TTC549 (cell line): Measurements from ENCODE around the gene A2ML1.
"Not testable (repeated sequence)": the region's sequence is repeated elsewhere in the genome, so short reads cannot be mapped to it uniquely, and the experiment has no call there.

ENCODE experiments used
- FAIRE-seq: peaks from 2 replicates; lab custom pipeline; 2012; peaks lifted over from hg19 to GRCh38; lab: Jason Lieb, UNC

Gene A2ML1

DNA sequence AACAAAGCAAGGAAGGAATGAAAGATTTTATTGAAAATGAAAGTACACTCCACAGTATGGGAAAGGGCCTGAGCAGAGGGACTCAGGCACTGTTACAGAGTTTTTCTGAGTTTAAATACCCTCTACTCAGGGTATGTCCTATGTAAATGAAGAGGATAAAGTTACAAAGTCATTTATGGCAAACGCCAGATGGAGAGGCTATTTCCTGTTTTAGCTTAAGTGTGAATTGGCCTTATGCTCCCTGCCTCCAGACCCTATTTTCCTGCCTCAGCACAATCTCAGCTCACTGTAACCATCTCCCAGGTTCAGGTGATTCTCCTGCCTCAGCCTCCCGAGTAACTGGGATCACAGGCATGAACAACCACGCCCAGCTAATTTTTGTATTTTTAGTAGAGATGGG, 85.1 kb downstream of the A2ML1 start:
- no peak for FAIRE-seq

GRCh38 chr12:8909752-8910151, 87.3 kb downstream of the A2ML1 start:
- no peak for FAIRE-seq

DNA sequence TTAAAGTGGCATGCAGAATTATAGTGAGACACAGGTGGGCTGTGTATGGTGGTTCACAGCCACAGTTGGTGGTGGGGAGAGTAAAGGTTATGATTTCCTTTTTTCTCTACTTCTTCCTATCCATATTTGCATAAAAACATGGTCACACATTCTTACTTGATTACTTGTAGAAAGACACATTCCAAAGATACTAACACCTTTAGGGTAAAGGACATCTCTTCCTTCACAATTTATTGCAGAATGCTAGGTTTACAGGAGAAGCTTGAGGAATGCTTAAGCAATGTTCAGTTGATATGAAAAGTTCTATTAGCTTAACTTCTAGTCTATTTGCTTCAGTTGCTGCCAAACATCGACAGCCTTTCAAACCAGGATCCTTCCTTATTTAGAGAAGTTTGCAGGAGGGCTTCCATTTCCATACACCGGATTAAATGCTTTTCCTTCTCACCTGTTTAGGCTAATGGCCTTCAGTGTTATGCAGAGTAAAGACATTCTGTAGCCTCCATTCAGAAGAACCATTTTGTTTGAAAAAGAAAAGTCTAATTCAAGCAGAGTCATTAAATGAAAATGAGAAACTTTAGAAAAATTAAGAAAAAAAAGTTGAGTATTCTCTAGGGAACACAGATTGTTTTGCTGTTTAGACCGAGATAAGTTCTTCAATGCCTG, 89.3 kb downstream of the A2ML1 start:
- no peak for FAIRE-seq

GRCh38 chr12:8912914-8913313, 90.5 kb downstream of the A2ML1 start:
- FAIRE-seq = no peak

- FAIRE-seq = no peak
Measured at GRCh38 chr12:8913702-8914032, 91.2 kb downstream of the A2ML1 start.

GRCh38 chr12:8914033-8914715, 91.8 kb downstream of the A2ML1 start, which contains the start of gene PHC1:
TSS of gene PHC1 (plus strand) at chr12:8914509. CDS start at chr12:8917678, 3,169 bp downstream.
- not testable (repeated sequence) for FAIRE-seq

GRCh38 chr12:8914716-8915526, 92.5 kb downstream of the A2ML1 start:
- FAIRE-seq = no peak

DNA sequence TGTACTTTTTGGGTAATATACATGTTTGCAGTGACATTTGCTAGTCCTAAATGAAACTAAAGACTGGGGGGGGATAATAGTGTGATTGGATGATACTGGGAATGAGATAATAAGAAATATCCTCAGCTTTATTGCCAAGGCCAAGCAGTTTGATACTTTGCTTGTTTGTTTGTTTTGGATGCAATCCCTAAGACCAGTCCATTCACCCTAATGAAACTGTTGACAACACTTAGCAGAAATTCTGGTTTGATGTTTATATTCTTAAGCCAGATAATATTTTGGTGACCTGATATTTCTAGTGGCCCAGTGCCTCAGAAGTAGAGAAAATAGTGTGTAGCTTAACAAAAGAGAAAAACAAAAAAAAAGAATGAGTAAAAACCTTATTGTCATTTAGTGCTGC, 93.7 kb downstream of the A2ML1 start:
- FAIRE-seq = no peak

- no peak for FAIRE-seq
Measured at GRCh38 chr12:8917031-8917430, 94.6 kb downstream of the A2ML1 start.

DNA sequence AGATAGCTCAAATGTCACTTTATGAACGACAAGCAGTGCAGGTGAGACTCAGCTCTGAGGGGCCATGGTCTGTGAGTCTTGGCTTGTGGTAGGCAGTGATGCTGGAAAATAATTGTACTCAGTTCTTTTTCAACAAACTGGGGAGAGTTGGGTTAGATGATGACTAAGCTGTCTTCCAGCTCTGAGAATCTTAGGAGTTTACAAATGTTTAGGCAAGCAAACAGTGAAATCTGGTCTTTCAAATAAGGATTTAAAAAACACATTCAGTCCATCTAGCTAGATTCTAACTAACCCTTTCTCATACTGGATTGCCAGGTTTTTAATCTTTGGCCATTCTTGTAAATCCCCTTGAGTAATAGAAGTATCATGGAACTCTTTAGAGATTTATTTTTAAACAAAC, 95.3 kb downstream of the A2ML1 start:
- no peak for FAIRE-seq

DNA sequence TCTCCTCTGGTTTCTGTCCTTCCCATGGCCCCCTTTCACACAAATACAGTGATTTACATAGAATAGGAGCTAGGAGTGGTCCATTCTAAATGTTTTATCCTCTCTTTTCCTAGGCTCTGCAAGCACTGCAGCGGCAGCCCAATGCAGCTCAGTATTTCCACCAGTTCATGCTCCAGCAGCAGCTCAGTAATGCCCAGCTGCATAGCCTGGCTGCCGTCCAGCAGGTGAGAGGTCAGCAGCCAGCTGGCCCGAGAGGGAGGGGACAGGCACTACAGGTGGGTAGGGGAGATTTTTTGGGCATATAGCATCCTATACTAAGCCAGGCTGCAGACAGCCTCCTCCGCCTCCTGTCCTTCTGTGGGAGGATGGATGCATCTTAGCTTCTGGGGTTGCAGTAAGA, 97.2 kb downstream of the A2ML1 start:
- FAIRE-seq = not testable (repeated sequence)

DNA sequence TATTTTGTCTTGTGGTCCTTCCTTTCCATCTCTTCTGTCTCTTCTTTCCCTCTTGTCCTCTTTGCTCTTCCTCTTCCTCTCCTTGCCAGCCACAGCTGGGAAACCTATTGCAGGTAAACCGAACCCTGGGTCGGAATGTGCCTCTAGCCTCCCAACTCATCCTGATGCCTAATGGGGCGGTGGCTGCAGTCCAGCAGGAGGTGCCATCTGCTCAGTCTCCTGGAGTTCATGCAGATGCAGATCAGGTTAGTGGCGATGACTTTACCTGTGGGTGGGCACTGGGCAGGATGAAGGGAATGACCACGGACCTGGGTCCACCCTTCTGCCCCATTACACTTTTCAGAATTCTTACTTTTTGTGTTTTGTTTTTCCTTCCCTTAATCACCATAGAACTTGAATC, 100.1 kb downstream of the A2ML1 start:
- no peak for FAIRE-seq
